Subcutaneous preadipocyte (primary cell): ENCODE measurements around the gene OR4D2. TPM values are rescaled to one million over a fixed set of nuclear protein-coding genes. Genes with fewer than 3 reads are reported as not detected.

ENCODE experiments used
- total RNA-seq: library from RNA; depleted of rRNA; stranded (reverse); fragments of >200 nt; gene quantifications from 2 replicates; pipeline ENCODE4 v1.2.3, GENCODE V29; 2012

The OR4D2 gene
- not detected in 2 replicates for total RNA-seq

GRCh38 chr17:58166682-58167081, at the start of gene OR4D2:
Gene OR4D2 (plus strand): TSS chr17:58166982. CDS start chr17:58169656, 2,674 bp downstream.

GRCh38 chr17:58147930-58148434, 18.8 kb upstream of the OR4D2 start, which contains the start of gene OR4D1:
Gene OR4D1 (plus strand): TSS chr17:58148384. CDS start chr17:58155154, 6,770 bp downstream.

GRCh38 chr17:58192612-58193011, 25.8 kb downstream of the OR4D2 start, which contains the start of gene EPX:
Gene EPX (plus strand): TSS chr17:58192726. CDS start chr17:58192847, 121 bp downstream.

GRCh38 chr17:58219007-58219788, 52.4 kb downstream of the OR4D2 start, which contains the start of gene MKS1:
Gene MKS1 (minus strand): TSS chr17:58219255. CDS start chr17:58219230, 25 bp downstream.

Other genes with a start within 250 kb of the OR4D2 start
- 13.5 and 15.8 TPM in 2 replicates for gene CUEDC1, start 211.6 kb upstream of the OR4D2 start, total RNA-seq
- gene VEZF1, start 178.7 kb upstream of the OR4D2 start, total RNA-seq, result 32.0 and 43.8 TPM in 2 replicates
- gene SRSF1, start 159.7 kb upstream of the OR4D2 start, total RNA-seq, result 349 and 447 TPM in 2 replicates
- gene DYNLL2, start 83.6 kb upstream of the OR4D2 start, total RNA-seq, result 7.0 and 9.0 TPM in 2 replicates
- not detected in 2 replicates for gene OR4D1, start 18.6 kb upstream of the OR4D2 start, total RNA-seq
- not detected in 2 replicates for gene EPX, start 25.7 kb downstream of the OR4D2 start, total RNA-seq
- 10.7 and 10.9 TPM in 2 replicates for gene MKS1, start 52.3 kb downstream of the OR4D2 start, total RNA-seq
- not detected in 2 replicates for gene LPO, start 71.6 kb downstream of the OR4D2 start, total RNA-seq
- gene MPO, start 114.0 kb downstream of the OR4D2 start, total RNA-seq, result under 0.01 TPM in 1 of 2 replicates, not detected in the other
- gene TSPOAP1, start 161.8 kb downstream of the OR4D2 start, total RNA-seq, result under 0.01 TPM in 1 of 2 replicates, not detected in the other
- gene SUPT4H1, start 185.2 kb downstream of the OR4D2 start, total RNA-seq, result 41.1 and 44.8 TPM in 2 replicates